ENCODE results near the gene ZNF695. TPM values are rescaled to one million over a fixed set of nuclear protein-coding genes. Genes with fewer than 3 reads are reported as not detected.

Gene ZNF695
- total RNA-seq, 2 donors from 2014 or later, result 0.08 TPM; not detected in 1

GRCh38 chr1:246951413-246951812 is 56.4 kb downstream of the ZNF695 start:
- H3K4me3 ChIP-seq, result no peak overlapping the region
- H3K4me1 ChIP-seq, result peaks cover 0 to 21% of the 10 kb centered on the region in 2 donors
- no peak for TF ChIP-seq CTCF (IDR thresholded peaks at IDR 0.05)

GRCh38 chr1:246949956-246950355 is 57.9 kb downstream of the ZNF695 start:
- no peak overlapping the region for H3K4me3 ChIP-seq
- no peak overlapping the region for H3K27ac ChIP-seq
- no peaks in the 10 kb centered on the region for H3K36me3 ChIP-seq
- H3K9me3 ChIP-seq, result no peaks in the 10 kb centered on the region
- no peaks in the 10 kb centered on the region for H3K27me3 ChIP-seq
- peaks cover 0 to 21% of the 10 kb centered on the region in 2 donors for H3K4me1 ChIP-seq
- TF ChIP-seq CTCF (IDR thresholded peaks at IDR 0.05), result no peak
- no peak for DNase-seq (ENCODE audit: low spot score)

More at GRCh38 chr1:246951413-246951812, 56.4 kb downstream of the ZNF695 start:
- H3K9me3 ChIP-seq, result no peaks in the 10 kb centered on the region
- DNase-seq (ENCODE audit: low spot score), result no peak
- no peak overlapping the region for H3K27ac ChIP-seq
- no peaks in the 10 kb centered on the region for H3K36me3 ChIP-seq
- no peaks in the 10 kb centered on the region for H3K27me3 ChIP-seq

- H3K9me3 ChIP-seq, result no peaks in the 10 kb centered on the region
- peaks cover 0 to 21% of the 10 kb centered on the region in 2 donors for H3K4me1 ChIP-seq
- H3K27me3 ChIP-seq, result no peaks in the 10 kb centered on the region
- H3K27ac ChIP-seq, result peak overlapping the region; percentile 66 to 71
- peak; percentile 84 for DNase-seq (ENCODE audit: low spot score)
- no peak for TF ChIP-seq CTCF (IDR thresholded peaks at IDR 0.05)
- H3K36me3 ChIP-seq, result no peaks in the 10 kb centered on the region
- H3K4me3 ChIP-seq, result no peak overlapping the region
Measured at GRCh38 chr1:246947255-246947654, 60.6 kb downstream of the ZNF695 start.

GRCh38 chr1:246946366-246946765 is 61.5 kb downstream of the ZNF695 start:
- Histone ChIP-seq H3K36me3 (no peaks in the 10 kb centered on the region), H3K27ac (peak overlapping the region; percentile 66 to 71), H3K4me1 (peaks cover 0 to 21% of the 10 kb centered on the region in 2 donors), H3K27me3 (no peaks in the 10 kb centered on the region), H3K4me3 (no peak overlapping the region), H3K9me3 (no peaks in the 10 kb centered on the region)
- TF ChIP-seq CTCF (IDR thresholded peaks at IDR 0.05), result no peak
- no peak for DNase-seq (ENCODE audit: low spot score)

Other genes starting within 250 kb of the ZNF695 start
- 10 to 100 TPM; 21.6 to 24.4 TPM for gene AHCTF1, start 76.1 kb downstream of the ZNF695 start, total RNA-seq
- gene ZNF670, start 70.8 kb upstream of the ZNF695 start, total RNA-seq, result 1 to 10 TPM in 1 of 2 donors, under 1 TPM in 1; 0.93 to 1.8 TPM
- gene ZNF669, start 96.3 kb upstream of the ZNF695 start, total RNA-seq, result 1 to 10 TPM; 3.2 to 3.6 TPM
- 10 to 100 TPM; 10.2 to 22.6 TPM for gene ZNF124, start 164.0 kb upstream of the ZNF695 start, total RNA-seq
- not detected for gene VN1R5, start 248.0 kb upstream of the ZNF695 start, total RNA-seq